Peyer's patch (tissue), 4 donors: ENCODE results near the gene LCE5A. TPM values are rescaled to one million over a fixed set of nuclear protein-coding genes. Genes with fewer than 3 reads are reported as not detected.
A peak's percentile ranks its signal among the peaks of the same experiment; 100 is the strongest.
"Not testable (repeated sequence)": the region's sequence is repeated elsewhere in the genome, so short reads cannot be mapped to it uniquely, and the experiment has no call there.

Experiments used
- DNase-seq, 3 donors: peaks; one replicate each; pipeline ENCODE4 v3.0.0-alpha.2; 2017 to 2019
- H3K27ac ChIP-seq, 4 donors: fragments of 200-600 bp; sonication (generic); one replicate each; pipeline ENCODE4 v1.5.1; 2016 to 2019
- H3K27me3 ChIP-seq, 2 donors: fragments of 200-600 bp; sonication (generic); one replicate each; pipeline ENCODE4 v1.5.1; 2019
- H3K36me3 ChIP-seq, 3 donors: fragments of 200-600 bp; sonication (generic); one replicate each; pipeline ENCODE4 v1.5.1; 2016 to 2019
- H3K4me1 ChIP-seq, 4 donors: fragments of 200-600 bp; sonication (generic); one replicate each; pipeline ENCODE4 v1.5.1; 2016 to 2019
- H3K4me3 ChIP-seq, 4 donors: fragments of 200-600 bp; sonication (generic); 1 replicate in 3 of 4; 2 replicates in 1 of 4; pipeline ENCODE4 v1.5.1; 2016 to 2019; ENCODE audit warnings: mild to moderate bottlenecking in 1 of 4
- H3K9me3 ChIP-seq, 4 donors: fragments of 200-600 bp; sonication (generic); one replicate each; pipeline ENCODE4 v1.5.1; 2016 to 2019; ENCODE audit warnings: mild to moderate bottlenecking in 1 of 4
- CTCF ChIP-seq, 6 experiments: fragments of 450-650 bp in 4 of 6; fragments of 200-600 bp in 2 of 6; sonication (generic) in 1 of 6; IDR thresholded peaks; one replicate each; pipeline ENCODE4 v1.5.1; 2017 to 2019; ENCODE audit warnings: antibody characterized with exemption in 6 of 6, mild to moderate bottlenecking in 3 of 6, moderate library complexity in 1 of 6
- POLR2A ChIP-seq, 2 donors: fragments of 450-650 bp; IDR thresholded peaks; one replicate each; pipeline ENCODE4 v1.5.1; 2017; ENCODE audit warnings: antibody characterized with exemption in 2 of 2, mild to moderate bottlenecking in 2 of 2, moderate library complexity in 2 of 2
- total RNA-seq, 4 donors: library from RNA; depleted of rRNA; stranded (reverse); fragments of >200 nt; gene quantifications; one replicate each; pipeline ENCODE4 v1.1.0, GENCODE V29; 2016

Gene LCE5A
- total RNA-seq, 4 donors from 2014 or later, result not detected

GRCh38 chr1:152479792-152480595, 30.6 kb upstream of the LCE5A start:
- Histone ChIP-seq H3K27ac (peak overlapping the region in 1 of 4 donors; percentile 12), H3K36me3 (no peaks in the 10 kb centered on the region), H3K4me3 (no peak overlapping the region), H3K27me3 (no peaks in the 10 kb centered on the region), H3K9me3 (peaks cover 0 to 16% (median 8%) of the 10 kb centered on the region in 4 donors), H3K4me1 (peaks cover 0 to 9% (median 0%) of the 10 kb centered on the region in 4 donors)
- TF ChIP-seq CTCF (IDR thresholded peaks at IDR 0.05) (peak in 4 of 6 experiments; percentile 38 to 57 (median 43)), POLR2A (IDR thresholded peaks at IDR 0.05) (no peak)
- peak; percentile 47 to 87 (median 72) for DNase-seq

GRCh38 chr1:152481869-152482664, 28.5 kb upstream of the LCE5A start:
- DNase-seq, result peak in 1 of 3 donors; percentile 62
- Histone ChIP-seq H3K27ac (peak overlapping the region in 2 of 4 donors; percentile 51 to 69), H3K36me3 (no peaks in the 10 kb centered on the region), H3K9me3 (peaks cover 0 to 6% (median 0%) of the 10 kb centered on the region in 4 donors), H3K4me1 (peaks cover 0 to 9% (median 0%) of the 10 kb centered on the region in 4 donors), H3K4me3 (no peak overlapping the region), H3K27me3 (no peaks in the 10 kb centered on the region)
- no peak for TF ChIP-seq CTCF (IDR thresholded peaks at IDR 0.05)
- no peak for TF ChIP-seq POLR2A (IDR thresholded peaks at IDR 0.05)

GRCh38 chr1:152486400-152487006, 24.1 kb upstream of the LCE5A start:
- H3K9me3 ChIP-seq, result no peaks in the 10 kb centered on the region
- no peak overlapping the region for H3K4me3 ChIP-seq
- TF ChIP-seq POLR2A (IDR thresholded peaks at IDR 0.05) (no peak), CTCF (IDR thresholded peaks at IDR 0.05) (peak in 3 of 6 experiments; percentile 24 to 32 (median 28))
- peaks cover 0 to 7% (median 0%) of the 10 kb centered on the region in 4 donors for H3K4me1 ChIP-seq
- no peaks in the 10 kb centered on the region for H3K27me3 ChIP-seq
- H3K36me3 ChIP-seq, result no peaks in the 10 kb centered on the region
- no peak overlapping the region for H3K27ac ChIP-seq
- DNase-seq, result no peak

- no peaks in the 10 kb centered on the region for H3K4me1 ChIP-seq
- H3K4me3 ChIP-seq, result no peak overlapping the region
- H3K27ac ChIP-seq, result no peak overlapping the region
- DNase-seq, result no peak
- no peak for TF ChIP-seq CTCF (IDR thresholded peaks at IDR 0.05)
- TF ChIP-seq POLR2A (IDR thresholded peaks at IDR 0.05), result no peak
- H3K27me3 ChIP-seq, result no peaks in the 10 kb centered on the region
- no peaks in the 10 kb centered on the region for H3K36me3 ChIP-seq
- no peaks in the 10 kb centered on the region for H3K9me3 ChIP-seq
Measured at GRCh38 chr1:152487871-152488270, 22.7 kb upstream of the LCE5A start.

- not testable (repeated sequence) for H3K4me3 ChIP-seq, H3K27ac ChIP-seq, H3K4me1 ChIP-seq, DNase-seq, H3K36me3 ChIP-seq, H3K27me3 ChIP-seq, H3K9me3 ChIP-seq
- TF ChIP-seq CTCF (IDR thresholded peaks at IDR 0.05), result peak in 3 of 6 experiments; percentile 27 to 37 (median 35)
Measured at GRCh38 chr1:152491537-152491936, 19.1 kb upstream of the LCE5A start.
